Measurements from ENCODE around the gene ZFAND2B.

- no peak for TF ChIP-seq CTCF (IDR thresholded peaks at IDR 0.05; ENCODE audit: insufficient read depth, low read length, poor library complexity, severe bottlenecking)
- TF ChIP-seq EZH2phosphoT487 (conservative IDR thresholded peaks at IDR 0.05; ENCODE audit: low read length) = no peak
These were observed 18.8 kb downstream of the ZFAND2B start for GRCh38 chr2:219225350-219225749.

Measured in SU-DHL-6 (cell line).